ENCODE results near the gene PIGC.
"Not testable (repeated sequence)": the region's sequence is repeated elsewhere in the genome, so short reads cannot be mapped to it uniquely, and the experiment has no call there.

The PIGC gene

GRCh38 chr1:172465617-172466016 is 21.7 kb upstream of the PIGC start:
- DNase-seq, result no peak

GRCh38 chr1:172460887-172461315 is 17.0 kb upstream of the PIGC start:
- no peak for DNase-seq

- no peak for DNase-seq
These were observed 16.3 kb upstream of the PIGC start for GRCh38 chr1:172460177-172460576.

- no peak for DNase-seq
These were observed 13.7 kb upstream of the PIGC start for GRCh38 chr1:172457479-172458130.

- DNase-seq, result no peak
These were observed 12.5 kb upstream of the PIGC start for GRCh38 chr1:172456344-172456769.

- DNase-seq, result no peak
These were observed 11.6 kb upstream of the PIGC start for GRCh38 chr1:172455451-172455850.

- no peak for DNase-seq
These were observed 9.7 kb upstream of the PIGC start for GRCh38 chr1:172453607-172454006.

GRCh38 chr1:172453153-172453545 is 9.3 kb upstream of the PIGC start:
- DNase-seq, result no peak

GRCh38 chr1:172452536-172453152 is 8.8 kb upstream of the PIGC start:
- DNase-seq, result no peak

- DNase-seq, result no peak
These were observed 7.2 kb upstream of the PIGC start for GRCh38 chr1:172451002-172451443.

- no peak for DNase-seq
These were observed 6.6 kb upstream of the PIGC start for GRCh38 chr1:172450524-172450885.

GRCh38 chr1:172449585-172450523 is 6.0 kb upstream of the PIGC start:
- DNase-seq, result no peak

GRCh38 chr1:172448995-172449584 is 5.2 kb upstream of the PIGC start:
- DNase-seq, result no peak

GRCh38 chr1:172447641-172448040 is 3.8 kb upstream of the PIGC start:
- DNase-seq, result no peak

GRCh38 chr1:172446547-172446946 is 2.7 kb upstream of the PIGC start:
- no peak for DNase-seq

GRCh38 chr1:172442843-172443565 is 865 bp downstream of the PIGC start:
- no peak for DNase-seq

GRCh38 chr1:172442404-172442803 is 1.5 kb downstream of the PIGC start:
- no peak for DNase-seq

- DNase-seq, result not testable (repeated sequence)
These were observed 6.7 kb downstream of the PIGC start for GRCh38 chr1:172437183-172437582.

- DNase-seq, result peak in 1 of 4 experiments; percentile 21
These were observed 12.1 kb downstream of the PIGC start for GRCh38 chr1:172431721-172432192.

GRCh38 chr1:172431204-172431603 is 12.7 kb downstream of the PIGC start:
- DNase-seq, result no peak

GRCh38 chr1:172430128-172430454 is 13.8 kb downstream of the PIGC start:
- no peak for DNase-seq

- no peak for DNase-seq
These were observed 14.3 kb downstream of the PIGC start for GRCh38 chr1:172429331-172430127.

All from activated CD4-positive, CD25-positive, alpha-beta regulatory T cell (primary cell).